Duodenal mucosa (tissue), 2 donors: Measurements from ENCODE around the gene RBMX.

Experiments used
- H3K27ac ChIP-seq: one replicate; pipeline ENCODE4 v1.7.0; 2013; ENCODE audit warnings: low read depth, low read length
- H3K27me3 ChIP-seq, 2 donors: one replicate each; pipeline ENCODE4 v1.7.0; 2013; ENCODE audit warnings: low read length in 2 of 2, control low read depth in 1 of 2; ENCODE audit not compliant: insufficient read depth in 2 of 2, control insufficient read depth in 1 of 2
- H3K36me3 ChIP-seq, 2 donors: one replicate each; pipeline ENCODE4 v1.7.0; 2013; ENCODE audit warnings: low read length in 2 of 2, control low read depth in 1 of 2; ENCODE audit not compliant: insufficient read depth in 2 of 2, control insufficient read depth in 1 of 2
- H3K4me1 ChIP-seq, 2 donors: one replicate each; pipeline ENCODE4 v1.7.0; 2013; ENCODE audit warnings: low read length in 2 of 2, control low read depth in 1 of 2; ENCODE audit not compliant: insufficient read depth in 2 of 2, control insufficient read depth in 1 of 2
- H3K4me3 ChIP-seq, 2 donors: one replicate each; pipeline ENCODE4 v1.7.0; 2013; ENCODE audit warnings: low read length in 2 of 2, low read depth in 1 of 2
- H3K9ac ChIP-seq, 2 donors: one replicate each; pipeline ENCODE4 v1.7.0; 2013; ENCODE audit warnings: low read length in 2 of 2, low read depth in 1 of 2
- H3K9me3 ChIP-seq, 2 donors: one replicate each; pipeline ENCODE4 v1.7.0; 2013; ENCODE audit warnings: low read length in 2 of 2, control low read depth in 1 of 2; ENCODE audit not compliant: control insufficient read depth in 1 of 2

Gene RBMX

GRCh38 chrX:136866337-136867095, 14.0 kb downstream of the RBMX start:
- H3K27ac ChIP-seq = no peak overlapping the region
- H3K27me3 ChIP-seq = no peaks in the 10 kb centered on the region
- no peak overlapping the region for H3K4me3 ChIP-seq
- peaks cover 17 to 21% of the 10 kb centered on the region in 2 donors for H3K36me3 ChIP-seq
- no peak overlapping the region for H3K9ac ChIP-seq
- peaks cover 0 to 4% of the 10 kb centered on the region in 2 donors for H3K4me1 ChIP-seq
- H3K9me3 ChIP-seq = no peaks in the 10 kb centered on the region

- Histone ChIP-seq H3K36me3 (peaks cover 17 to 24% of the 10 kb centered on the region in 2 donors), H3K4me1 (peaks cover 0 to 4% of the 10 kb centered on the region in 2 donors), H3K4me3 (no peak overlapping the region), H3K9ac (no peak overlapping the region), H3K27ac (no peak overlapping the region), H3K9me3 (no peaks in the 10 kb centered on the region), H3K27me3 (no peaks in the 10 kb centered on the region)
These were observed 15.0 kb downstream of the RBMX start for GRCh38 chrX:136865270-136866158.

- Histone ChIP-seq H3K27ac (no peak overlapping the region), H3K36me3 (peaks cover 13 to 15% of the 10 kb centered on the region in 2 donors), H3K27me3 (no peaks in the 10 kb centered on the region), H3K9ac (no peak overlapping the region), H3K4me3 (no peak overlapping the region), H3K4me1 (peaks cover 0 to 4% of the 10 kb centered on the region in 2 donors), H3K9me3 (no peaks in the 10 kb centered on the region)
These were observed 16.7 kb downstream of the RBMX start for GRCh38 chrX:136863826-136864225.

GRCh38 chrX:136862546-136862945, 18.0 kb downstream of the RBMX start:
- no peaks in the 10 kb centered on the region for H3K9me3 ChIP-seq
- H3K9ac ChIP-seq = no peak overlapping the region
- no peaks in the 10 kb centered on the region for H3K27me3 ChIP-seq
- no peak overlapping the region for H3K4me3 ChIP-seq
- peaks cover 0 to 4% of the 10 kb centered on the region in 2 donors for H3K4me1 ChIP-seq
- H3K36me3 ChIP-seq = peaks cover 4% of the 10 kb centered on the region in 2 donors
- no peak overlapping the region for H3K27ac ChIP-seq

GRCh38 chrX:136861877-136862276, 18.6 kb downstream of the RBMX start:
- H3K9ac ChIP-seq = no peak overlapping the region
- no peaks in the 10 kb centered on the region for H3K9me3 ChIP-seq
- no peak overlapping the region for H3K4me3 ChIP-seq
- no peaks in the 10 kb centered on the region for H3K4me1 ChIP-seq
- no peak overlapping the region for H3K27ac ChIP-seq
- H3K36me3 ChIP-seq = peaks cover 4% of the 10 kb centered on the region in 2 donors
- no peaks in the 10 kb centered on the region for H3K27me3 ChIP-seq

- H3K27me3 ChIP-seq = no peaks in the 10 kb centered on the region
- peaks cover 4% of the 10 kb centered on the region in 2 donors for H3K36me3 ChIP-seq
- H3K4me1 ChIP-seq = no peaks in the 10 kb centered on the region
- H3K9me3 ChIP-seq = no peaks in the 10 kb centered on the region
- no peak overlapping the region for H3K9ac ChIP-seq
- no peak overlapping the region for H3K27ac ChIP-seq
- H3K4me3 ChIP-seq = no peak overlapping the region
These were observed 22.3 kb downstream of the RBMX start for GRCh38 chrX:136858007-136858756.

- Histone ChIP-seq H3K36me3 (peaks cover 0 to 4% of the 10 kb centered on the region in 2 donors), H3K4me3 (no peak overlapping the region), H3K27ac (no peak overlapping the region), H3K27me3 (no peaks in the 10 kb centered on the region), H3K9me3 (no peaks in the 10 kb centered on the region), H3K9ac (no peak overlapping the region), H3K4me1 (no peaks in the 10 kb centered on the region)
These were observed 24.0 kb downstream of the RBMX start for GRCh38 chrX:136856551-136856950.

- Histone ChIP-seq H3K27me3 (no peaks in the 10 kb centered on the region), H3K4me1 (no peaks in the 10 kb centered on the region), H3K9ac (no peak overlapping the region), H3K9me3 (no peaks in the 10 kb centered on the region), H3K36me3 (peaks cover 0 to 4% of the 10 kb centered on the region in 2 donors), H3K4me3 (no peak overlapping the region), H3K27ac (no peak overlapping the region)
These were observed 24.5 kb downstream of the RBMX start for GRCh38 chrX:136856050-136856449.

GRCh38 chrX:136851526-136851925, 29.0 kb downstream of the RBMX start:
- Histone ChIP-seq H3K9me3 (no peaks in the 10 kb centered on the region), H3K4me1 (no peaks in the 10 kb centered on the region), H3K36me3 (peaks cover 0 to 9% of the 10 kb centered on the region in 2 donors), H3K9ac (no peak overlapping the region), H3K27me3 (no peaks in the 10 kb centered on the region), H3K27ac (no peak overlapping the region), H3K4me3 (no peak overlapping the region)
